Frontal cortex (tissue), 4 donors: ENCODE measurements around the gene UBASH3B. TPM values are rescaled to one million over a fixed set of nuclear protein-coding genes. Genes with fewer than 3 reads are reported as not detected.

ENCODE experiments used
- DNase-seq, 2 donors: peaks; one replicate each; pipeline ENCODE4 v3.0.0; 2012; ENCODE audit warnings: low spot score in 2 of 2
- FAIRE-seq: peaks from 2 replicates; lab custom pipeline; 2012; peaks lifted over from hg19 to GRCh38; lab: Jason Lieb, UNC
- total RNA-seq: library from RNA; depleted of rRNA; stranded (reverse); fragments of >200 nt; gene quantifications from one replicate; pipeline ENCODE4 v1.2.3, GENCODE V29; 2014
- donor health status: control.
- donor health status: control.
- donor health status: control.

UBASH3B gene
- total RNA-seq, 1 donor from 2014 or later: 24.1 TPM

GRCh38 chr11:122773781-122774266, 118.3 kb downstream of the UBASH3B start:
- no peak for DNase-seq
- no peak for FAIRE-seq

- DNase-seq (no peak), FAIRE-seq (no peak)
These were observed 120.3 kb downstream of the UBASH3B start for GRCh38 chr11:122775675-122776271.

GRCh38 chr11:122776546-122776945, 121.0 kb downstream of the UBASH3B start:
- DNase-seq: no peak
- no peak for FAIRE-seq

GRCh38 chr11:122777343-122777742, 121.8 kb downstream of the UBASH3B start:
- no peak for FAIRE-seq

GRCh38 chr11:122778148-122778547, 122.6 kb downstream of the UBASH3B start:
- no peak for DNase-seq

More at GRCh38 chr11:122777343-122777742, 121.8 kb downstream of the UBASH3B start:
- DNase-seq: no peak

GRCh38 chr11:122779047-122779629, 123.6 kb downstream of the UBASH3B start:
- FAIRE-seq: no peak

More at GRCh38 chr11:122778148-122778547, 122.6 kb downstream of the UBASH3B start:
- no peak for FAIRE-seq

GRCh38 chr11:122780296-122780949, 124.9 kb downstream of the UBASH3B start:
- DNase-seq: no peak
- no peak for FAIRE-seq

More at GRCh38 chr11:122779047-122779629, 123.6 kb downstream of the UBASH3B start:
- DNase-seq: no peak

- DNase-seq (peak; percentile 41 to 77), FAIRE-seq (no peak)
These were observed 126.1 kb downstream of the UBASH3B start for GRCh38 chr11:122781378-122782195.

- DNase-seq (no peak), FAIRE-seq (no peak)
These were observed 126.7 kb downstream of the UBASH3B start for GRCh38 chr11:122782222-122782621.

- FAIRE-seq (no peak), DNase-seq (no peak)
These were observed 128.9 kb downstream of the UBASH3B start for GRCh38 chr11:122784325-122784955.

- no peak for FAIRE-seq
- DNase-seq: no peak
These were observed 129.6 kb downstream of the UBASH3B start for GRCh38 chr11:122785031-122785541.

GRCh38 chr11:122786896-122787295, 131.4 kb downstream of the UBASH3B start:
- FAIRE-seq: no peak
- no peak for DNase-seq

GRCh38 chr11:122788781-122789535, 133.4 kb downstream of the UBASH3B start:
- FAIRE-seq: no peak
- DNase-seq: no peak

GRCh38 chr11:122789907-122790306, 134.4 kb downstream of the UBASH3B start:
- DNase-seq (no peak), FAIRE-seq (no peak)

- FAIRE-seq (no peak), DNase-seq (no peak)
These were observed 135.9 kb downstream of the UBASH3B start for GRCh38 chr11:122791411-122791810.

GRCh38 chr11:122791836-122792235, 136.3 kb downstream of the UBASH3B start:
- FAIRE-seq (no peak), DNase-seq (no peak)

- no peak for DNase-seq
- no peak for FAIRE-seq
These were observed 138.0 kb downstream of the UBASH3B start for GRCh38 chr11:122793515-122793914.

GRCh38 chr11:122795307-122795706, 139.8 kb downstream of the UBASH3B start:
- DNase-seq (no peak), FAIRE-seq (no peak)
